Fibroblast of peridontal ligament (primary cell): ENCODE results near the gene CD40LG.
A peak's percentile ranks its signal among the peaks of the same experiment; 100 is the strongest.

Experiments
- DNase-seq: peaks from one replicate; pipeline ENCODE4 v3.0.0-alpha.2; 2010; ENCODE audit errors: extremely low read depth

CD40LG gene

GRCh38 chrX:136647677-136648360 lies at the start of gene CD40LG:
Gene CD40LG, plus strand, starts transcription at chrX:136648158. Its CDS starts 91 bp downstream, at chrX:136648249.
- DNase-seq: no peak

DNA sequence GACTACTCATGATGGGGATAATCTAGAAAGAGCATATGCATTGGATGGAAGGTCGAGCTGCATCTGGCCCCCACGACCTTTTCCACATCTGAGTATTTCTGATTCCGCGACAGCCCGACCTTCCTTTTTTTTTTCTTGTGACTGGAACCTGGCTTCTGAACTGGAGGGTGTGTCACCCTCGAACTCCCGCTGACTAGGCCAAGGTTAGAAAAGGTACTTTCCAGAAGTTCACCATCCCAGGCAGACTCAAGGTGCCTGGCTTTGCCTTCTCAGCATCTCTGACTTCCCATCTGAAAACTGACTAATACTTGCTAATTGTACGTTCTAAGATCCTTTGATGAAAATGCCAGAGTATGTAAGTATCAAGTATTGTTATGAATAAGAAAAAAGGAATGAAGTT lies 49.3 kb upstream of the CD40LG start:
- no peak for DNase-seq

GRCh38 chrX:136600059-136600458 lies 47.9 kb upstream of the CD40LG start:
- DNase-seq: no peak

DNA sequence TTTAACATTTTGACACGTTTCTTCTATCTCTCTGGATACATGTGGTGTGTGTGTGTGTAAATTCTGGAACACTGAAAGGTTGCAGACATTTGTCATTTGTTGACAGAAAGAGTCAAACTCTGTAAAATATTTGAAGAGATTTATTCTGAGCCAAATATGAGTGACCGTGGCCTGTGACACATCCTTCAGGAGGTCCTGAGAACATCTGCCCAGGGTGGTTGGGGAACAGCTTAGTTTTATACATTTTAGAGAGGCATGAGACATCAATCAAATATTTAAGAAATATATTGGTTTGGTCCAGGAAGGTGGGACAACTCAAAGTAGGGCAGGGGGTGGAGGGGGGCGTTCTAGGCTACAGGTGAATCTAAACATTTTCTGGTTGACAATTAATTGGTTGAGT lies 40.7 kb upstream of the CD40LG start:
- DNase-seq: no peak

DNA sequence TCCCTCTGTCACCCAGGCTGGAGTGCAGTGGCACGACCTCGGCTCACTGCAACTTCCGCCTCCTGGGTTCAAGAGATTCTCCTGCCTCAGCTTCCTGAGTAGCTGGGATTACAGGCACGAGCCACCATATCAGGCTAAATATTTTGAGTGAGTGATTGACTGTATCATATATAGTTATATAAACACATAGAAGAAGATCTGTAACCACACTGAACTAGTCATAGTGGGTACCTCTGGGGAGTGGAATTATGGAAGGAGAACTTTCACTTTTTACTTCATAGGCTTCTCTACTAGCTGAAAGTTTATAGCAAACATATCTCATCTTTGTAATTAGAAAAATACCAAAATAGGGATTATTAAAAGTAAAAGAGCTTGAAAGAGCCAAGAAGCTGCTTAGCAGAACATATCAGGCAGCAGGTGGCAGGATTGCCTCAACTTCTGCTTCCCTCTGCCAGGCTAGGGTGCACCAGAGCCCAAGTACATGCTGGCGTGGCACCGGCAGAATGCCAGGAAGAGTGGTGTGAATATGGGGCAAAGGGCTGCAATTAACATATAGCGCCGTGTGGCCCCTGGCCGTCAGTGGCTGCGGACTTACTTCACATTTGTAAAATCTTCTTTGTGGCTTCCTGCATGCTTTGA lies 39.5 kb upstream of the CD40LG start:
- peak; percentile 23 for DNase-seq

- DNase-seq: no peak
These were observed 30.8 kb upstream of the CD40LG start for GRCh38 chrX:136616987-136617685.

DNA sequence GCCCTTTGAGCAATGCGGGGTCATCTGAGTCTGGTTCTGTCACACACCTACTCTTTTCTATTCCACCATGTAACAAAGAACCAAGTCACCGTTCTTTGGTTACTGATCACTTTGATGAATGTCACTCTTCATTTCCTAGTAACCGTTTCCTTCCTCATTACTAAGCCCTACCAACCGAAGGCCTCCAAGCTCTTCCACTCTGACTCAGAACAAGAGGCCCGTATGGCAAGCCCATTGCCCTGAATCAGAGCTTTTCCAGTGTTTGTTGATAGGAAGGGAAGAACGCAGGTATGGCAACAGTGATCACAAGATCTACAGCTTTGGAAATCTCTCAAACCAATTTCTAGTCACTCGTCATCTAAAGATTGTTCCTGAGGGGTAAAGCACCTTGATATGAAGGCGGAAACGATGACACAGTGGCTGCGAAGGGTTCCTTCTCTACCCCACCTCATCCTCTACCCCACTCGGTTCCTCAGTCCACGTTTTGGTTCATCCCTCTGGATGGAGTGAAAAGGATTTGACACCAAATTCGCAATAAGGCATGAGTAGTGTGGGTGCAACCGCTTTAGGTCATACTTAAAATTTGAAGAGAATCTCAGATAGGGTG lies 28.0 kb upstream of the CD40LG start:
- no peak for DNase-seq

DNA sequence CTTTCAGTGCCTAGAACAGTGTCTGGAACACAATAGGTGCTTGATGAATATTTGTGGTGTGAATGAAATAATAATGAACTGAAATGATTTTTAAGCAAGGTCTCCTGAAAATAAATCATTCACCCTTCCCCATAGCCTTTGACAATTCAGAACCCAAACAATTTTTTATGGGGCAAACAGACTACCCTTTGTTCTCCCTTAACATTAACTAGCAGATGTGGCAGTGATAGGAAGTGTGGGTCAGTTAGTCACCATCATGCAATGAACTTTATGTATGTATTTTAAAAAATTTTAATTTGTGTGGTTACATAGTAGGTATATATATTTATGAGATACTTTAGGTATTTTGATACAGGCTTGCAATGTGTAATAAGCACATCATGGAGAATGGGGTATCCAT lies 27.2 kb upstream of the CD40LG start:
- DNase-seq: no peak

DNA sequence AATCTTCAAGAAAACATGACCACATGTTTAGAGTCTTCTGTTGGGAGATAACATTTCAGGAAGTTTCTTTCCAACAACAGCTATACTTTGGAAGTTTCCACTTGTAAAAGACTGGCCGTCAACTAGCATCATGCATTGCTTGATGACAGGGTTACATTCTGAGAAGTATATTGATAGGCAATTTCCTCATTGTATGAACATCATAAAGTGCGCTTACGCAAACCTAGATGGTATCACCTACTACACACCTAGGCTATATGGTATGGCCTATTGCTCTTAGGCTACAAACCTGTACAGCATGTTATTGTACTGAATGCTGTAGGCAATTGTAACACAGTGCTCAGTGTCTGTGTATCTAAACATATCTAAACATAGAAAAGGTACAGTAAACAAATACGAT lies 25.4 kb upstream of the CD40LG start:
- no peak for DNase-seq

- DNase-seq: no peak
These were observed 24.6 kb upstream of the CD40LG start for GRCh38 chrX:136623396-136623795.

GRCh38 chrX:136625246-136625645 lies 22.7 kb upstream of the CD40LG start:
- no peak for DNase-seq

DNA sequence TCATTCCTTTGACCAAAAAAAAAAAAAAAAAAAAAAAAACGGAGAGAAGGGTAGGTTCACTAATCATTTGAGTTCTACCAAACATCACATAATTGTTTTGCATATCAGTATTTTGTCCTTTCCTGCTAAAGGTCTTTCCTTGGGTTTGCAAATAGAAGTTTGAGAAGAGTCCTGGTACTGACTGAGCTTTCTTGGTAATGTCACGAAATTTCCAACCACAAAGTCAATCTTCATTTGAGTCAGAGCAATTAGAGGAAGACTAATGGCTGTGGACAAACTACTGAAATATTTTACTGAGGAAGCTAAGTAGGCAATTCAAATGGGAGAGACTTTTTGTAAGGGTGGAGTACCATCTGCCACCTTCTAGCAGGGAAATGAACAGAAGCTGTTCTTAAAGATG lies 21.7 kb upstream of the CD40LG start:
- DNase-seq: no peak

DNA sequence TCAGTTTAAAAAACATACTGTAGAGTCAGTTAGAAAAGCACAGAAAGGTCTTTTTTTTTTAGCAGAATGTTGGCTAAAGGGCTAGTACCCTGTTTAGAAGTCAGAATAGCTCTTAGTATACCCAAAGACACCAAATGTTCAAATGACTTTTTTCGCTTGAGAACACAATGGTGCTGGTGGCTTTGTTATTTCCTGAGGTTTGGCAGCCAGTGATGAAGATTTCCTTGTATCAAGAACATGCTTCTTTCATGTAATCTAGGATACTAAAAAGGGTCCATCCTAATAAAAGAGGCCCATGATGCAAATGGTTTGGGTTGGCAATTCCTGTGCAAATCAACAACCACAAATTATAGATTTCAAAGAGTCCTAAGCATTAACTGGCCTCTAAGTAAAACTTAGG lies 21.1 kb upstream of the CD40LG start:
- no peak for DNase-seq

- DNase-seq: no peak
These were observed 20.5 kb upstream of the CD40LG start for GRCh38 chrX:136627409-136627808.

DNA sequence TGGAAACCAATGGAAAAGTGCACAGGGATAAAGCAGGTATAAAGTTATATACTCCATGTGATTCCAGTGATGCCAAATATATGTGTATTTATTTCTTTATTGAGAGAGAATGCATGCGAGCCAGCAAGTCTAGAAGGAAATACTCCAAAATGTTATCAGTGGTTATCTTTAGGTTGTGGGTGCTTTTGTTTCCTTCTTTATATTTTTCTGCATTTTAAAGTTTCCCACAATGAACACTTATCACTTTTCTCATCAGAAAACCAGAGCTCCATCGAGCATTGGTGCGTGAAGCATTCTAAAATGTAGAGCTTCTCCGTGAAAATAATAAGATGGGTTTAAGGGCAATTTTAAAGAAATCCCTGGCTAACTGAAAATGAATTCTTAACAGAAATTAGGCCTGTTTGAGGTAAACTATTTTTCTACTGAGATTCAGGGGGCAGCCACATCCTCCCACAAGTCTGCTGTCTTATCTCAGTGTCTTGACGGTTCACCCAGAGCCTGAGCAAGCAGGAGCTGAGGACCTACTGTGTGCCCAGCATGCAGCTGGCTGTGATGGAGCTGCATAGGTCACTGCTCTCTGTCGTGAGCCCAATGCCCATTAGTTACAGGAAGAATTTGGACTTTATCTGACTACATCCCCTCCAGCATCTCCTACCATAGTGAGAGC lies 18.7 kb upstream of the CD40LG start:
- no peak for DNase-seq

GRCh38 chrX:136630881-136631280 lies 17.1 kb upstream of the CD40LG start:
- DNase-seq: no peak

DNA sequence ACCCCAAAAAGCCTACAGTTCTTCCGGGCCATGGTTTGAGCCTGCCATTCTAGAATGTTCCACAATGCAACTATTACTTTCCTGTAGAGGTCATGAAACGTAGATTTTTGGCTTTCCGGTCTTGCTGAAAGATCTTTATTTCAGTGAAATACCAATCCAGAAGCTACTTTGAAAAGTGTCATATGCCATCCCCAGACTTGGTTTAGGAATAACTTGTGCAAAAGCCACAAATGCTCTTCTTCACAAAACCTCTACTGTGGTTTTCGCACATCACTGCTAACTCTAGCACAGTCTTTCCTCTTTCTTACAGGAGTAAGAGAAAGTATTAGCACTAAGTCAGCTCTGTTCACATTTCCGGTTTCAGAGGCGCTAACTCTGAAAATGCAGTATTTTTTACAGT lies 12.7 kb upstream of the CD40LG start:
- no peak for DNase-seq

DNA sequence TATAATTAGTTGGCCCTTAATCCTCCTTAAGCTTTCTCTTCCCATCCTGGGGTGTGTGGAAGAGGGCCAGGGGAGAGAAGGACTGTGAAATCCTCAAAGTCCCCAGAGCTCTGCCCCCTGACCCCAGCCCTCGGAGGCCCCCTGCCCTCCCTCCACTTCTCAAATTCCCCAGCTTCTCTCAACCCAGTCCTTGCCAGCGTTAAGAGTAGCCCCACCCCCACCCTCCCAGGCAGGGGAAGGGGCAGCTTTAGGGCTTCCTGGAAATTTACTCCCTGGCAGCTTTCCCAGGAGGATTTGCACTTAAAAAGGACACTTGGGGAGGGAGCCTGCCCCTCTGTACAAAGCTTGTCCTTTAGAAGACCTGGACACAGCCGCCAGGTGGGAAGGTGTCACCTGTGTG lies 11.8 kb upstream of the CD40LG start:
- no peak for DNase-seq

GRCh38 chrX:136639506-136640176 lies 8.3 kb upstream of the CD40LG start:
- peak; percentile 5 for DNase-seq

- DNase-seq: no peak
These were observed 4.7 kb upstream of the CD40LG start for GRCh38 chrX:136643243-136643642.

GRCh38 chrX:136646602-136647239 lies 1.2 kb upstream of the CD40LG start:
- no peak for DNase-seq
